ENCODE measurements around the gene PROB1.
A peak's percentile ranks its signal among the peaks of the same experiment; 100 is the strongest.
"Not testable (repeated sequence)": the region's sequence is repeated elsewhere in the genome, so short reads cannot be mapped to it uniquely, and the experiment has no call there.

PROB1 gene

GRCh38 chr5:139394654-139395566 is at the start of gene PROB1:
Gene PROB1 (minus strand): TSS chr5:139395104. CDS start chr5:139395081, 23 bp downstream.
- Histone ChIP-seq H3K36me3 (ENCODE audit: control insufficient read depth, insufficient read depth, low read length) (peaks cover 3% of the 10 kb centered on the region), H3K4me1 (ENCODE audit: control insufficient read depth, insufficient read depth, low read length) (no peaks in the 10 kb centered on the region), H3K27ac (ENCODE audit: low read depth, low read length) (no peak within 1 kb of the TSS), H3K27me3 (ENCODE audit: control insufficient read depth, insufficient read depth, low read length) (peaks cover 17% of the 10 kb centered on the region), H3K4me3 (ENCODE audit: low read length) (peak within 1 kb of the TSS; percentile 65), H3K9ac (ENCODE audit: low read length) (no peak within 1 kb of the TSS)

DNA sequence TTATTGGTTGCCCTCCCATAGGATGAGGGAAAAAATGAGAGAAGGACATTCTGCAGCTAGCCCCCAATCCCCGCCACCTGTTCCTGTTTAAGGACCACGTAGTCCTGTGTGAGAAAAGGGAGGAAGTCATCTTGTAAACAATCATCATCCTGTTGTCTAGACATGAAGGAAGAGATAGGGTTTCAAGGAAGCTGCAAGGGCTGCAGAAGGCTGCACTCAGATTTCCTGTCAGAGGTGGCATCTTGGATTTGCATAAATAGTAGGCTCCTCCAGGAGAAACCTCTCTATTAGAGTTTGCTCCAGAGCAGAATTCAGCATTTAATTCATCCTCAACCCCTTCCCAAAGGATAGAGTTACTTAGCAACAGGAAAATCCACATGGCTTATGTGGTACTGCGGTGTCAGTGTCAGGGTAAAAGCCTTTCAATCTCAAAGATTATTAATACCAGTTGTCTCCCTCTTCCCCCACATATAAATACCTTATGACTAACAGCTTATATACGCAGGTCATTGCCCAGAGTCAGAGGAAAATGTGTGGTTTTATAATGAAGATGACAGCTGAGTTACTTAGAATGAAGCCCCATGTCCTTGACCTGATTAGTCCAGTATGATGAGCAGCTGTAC is 49.0 kb upstream of the PROB1 start:
- Histone ChIP-seq H3K9ac (ENCODE audit: low read length) (no peak overlapping the region), H3K27ac (ENCODE audit: low read depth, low read length) (no peak overlapping the region), H3K36me3 (ENCODE audit: control insufficient read depth, insufficient read depth, low read length) (no peaks in the 10 kb centered on the region), H3K4me1 (ENCODE audit: control insufficient read depth, insufficient read depth, low read length) (peaks cover 4% of the 10 kb centered on the region), H3K4me3 (ENCODE audit: low read length) (no peak overlapping the region), H3K27me3 (ENCODE audit: control insufficient read depth, insufficient read depth, low read length) (no peaks in the 10 kb centered on the region)

DNA sequence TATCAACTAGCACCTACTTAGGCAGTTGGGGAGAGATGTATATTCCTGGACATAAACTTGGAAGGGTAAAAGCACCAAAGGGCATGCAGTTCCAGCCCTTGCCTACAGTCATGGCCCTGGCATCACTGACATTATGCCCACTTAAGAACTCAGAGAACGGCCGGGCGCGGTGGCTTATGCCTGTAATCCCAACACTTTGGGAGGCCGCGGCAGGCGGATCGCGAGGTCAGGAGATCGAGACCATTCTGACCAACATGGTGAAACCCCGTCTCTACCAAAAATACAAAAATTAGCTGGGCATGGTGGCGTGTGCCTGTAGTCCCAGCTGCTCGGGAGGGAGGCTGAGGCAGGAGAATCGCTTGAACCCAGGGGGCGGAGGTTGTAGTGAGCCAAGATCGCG is 45.5 kb upstream of the PROB1 start:
- H3K4me3 ChIP-seq (ENCODE audit: low read length); H3K27ac ChIP-seq (ENCODE audit: low read depth, low read length); H3K9ac ChIP-seq (ENCODE audit: low read length): not testable (repeated sequence)

DNA sequence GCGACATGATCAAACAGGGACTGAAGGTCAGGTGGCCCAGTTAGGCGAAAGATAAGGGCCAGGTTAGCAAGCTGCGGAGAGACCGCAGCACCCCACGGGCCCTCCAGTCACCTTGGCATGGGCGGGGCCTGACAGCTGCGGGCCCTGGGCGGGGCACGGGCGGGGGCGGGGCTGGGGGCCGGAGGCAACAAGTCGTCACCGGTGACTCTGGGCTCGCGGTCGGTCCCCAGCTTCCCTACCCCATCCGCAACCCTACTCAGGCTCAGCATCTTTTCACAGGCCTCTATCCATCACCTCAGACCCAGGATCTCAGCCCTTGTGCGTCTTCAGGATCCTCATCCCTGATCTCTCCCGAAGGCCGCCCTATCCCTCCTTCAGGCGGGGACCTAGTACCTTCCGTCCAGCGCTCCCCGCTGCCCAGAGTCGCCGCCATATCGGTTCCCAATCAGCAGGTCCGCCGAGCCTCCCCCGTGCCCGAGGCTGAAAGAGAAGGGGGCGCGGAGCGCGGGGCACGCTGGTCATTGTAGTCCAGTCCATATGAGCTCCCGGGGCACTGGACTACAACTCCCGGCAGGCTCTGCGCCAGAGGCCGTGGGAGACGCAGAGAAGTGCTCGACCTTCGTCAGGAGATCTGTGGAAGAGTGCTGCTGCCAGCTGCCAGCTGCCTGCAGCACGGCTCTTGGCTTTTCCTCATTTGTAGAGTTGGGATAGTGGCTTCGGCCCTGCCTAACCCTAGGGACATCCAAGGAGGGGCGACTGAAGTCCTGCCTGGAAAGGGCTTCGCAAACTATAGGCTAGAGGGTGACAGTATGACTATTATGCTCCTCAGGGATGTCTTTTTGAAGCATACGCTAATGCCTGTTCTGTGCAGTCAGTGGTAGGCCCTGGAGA is 44.4 kb upstream of the PROB1 start, which contains the start of gene DNAJC18:
DNAJC18 (minus strand) TSS at position 513 of the 891 bp plus-strand sequence; CDS start at position 433, 80 bp downstream.
- H3K4me3 ChIP-seq (ENCODE audit: low read length) = peak within 1 kb of the TSS; percentile 74
- H3K27me3 ChIP-seq (ENCODE audit: control insufficient read depth, insufficient read depth, low read length) = no peaks in the 10 kb centered on the region
- H3K27ac ChIP-seq (ENCODE audit: low read depth, low read length) = peak within 1 kb of the TSS; percentile 86
- peak within 1 kb of the TSS; percentile 87 for H3K9ac ChIP-seq (ENCODE audit: low read length)
- H3K4me1 ChIP-seq (ENCODE audit: control insufficient read depth, insufficient read depth, low read length) = peaks cover 4% of the 10 kb centered on the region
- H3K36me3 ChIP-seq (ENCODE audit: control insufficient read depth, insufficient read depth, low read length) = no peaks in the 10 kb centered on the region

More for the DNA sequence above, 45.5 kb upstream of the PROB1 start:
- not testable (repeated sequence) for H3K36me3 ChIP-seq (ENCODE audit: control insufficient read depth, insufficient read depth, low read length); H3K27me3 ChIP-seq (ENCODE audit: control insufficient read depth, insufficient read depth, low read length); H3K4me1 ChIP-seq (ENCODE audit: control insufficient read depth, insufficient read depth, low read length)

DNA sequence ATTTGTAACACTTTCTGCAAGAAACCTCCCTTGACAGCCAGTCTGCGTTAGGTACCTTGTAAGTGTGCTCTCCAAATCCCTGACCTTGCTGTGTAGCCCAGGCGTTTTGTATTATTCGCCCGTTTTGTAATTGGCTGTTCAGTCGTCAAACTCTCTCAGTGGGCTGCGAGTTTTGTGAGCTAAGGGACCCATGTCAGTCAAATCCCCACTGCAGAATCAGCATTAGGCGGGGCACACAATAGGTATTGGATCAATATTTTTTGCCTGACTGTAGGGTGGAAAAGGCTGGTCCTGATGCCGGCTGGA is 43.8 kb upstream of the PROB1 start:
- H3K4me3 ChIP-seq (ENCODE audit: low read length) = peak overlapping the region; percentile 74

GRCh38 chr5:139435676-139436075 is 40.8 kb upstream of the PROB1 start:
- no peak overlapping the region for H3K4me3 ChIP-seq (ENCODE audit: low read length)
- H3K4me1 ChIP-seq (ENCODE audit: control insufficient read depth, insufficient read depth, low read length) = peaks cover 4% of the 10 kb centered on the region
- no peak overlapping the region for H3K27ac ChIP-seq (ENCODE audit: low read depth, low read length)
- H3K9ac ChIP-seq (ENCODE audit: low read length) = no peak overlapping the region
- no peaks in the 10 kb centered on the region for H3K27me3 ChIP-seq (ENCODE audit: control insufficient read depth, insufficient read depth, low read length)
- no peaks in the 10 kb centered on the region for H3K36me3 ChIP-seq (ENCODE audit: control insufficient read depth, insufficient read depth, low read length)

More for the DNA sequence above, 43.8 kb upstream of the PROB1 start:
- Histone ChIP-seq H3K4me1 (ENCODE audit: control insufficient read depth, insufficient read depth, low read length) (peaks cover 4% of the 10 kb centered on the region), H3K36me3 (ENCODE audit: control insufficient read depth, insufficient read depth, low read length) (no peaks in the 10 kb centered on the region), H3K27ac (ENCODE audit: low read depth, low read length) (no peak overlapping the region), H3K27me3 (ENCODE audit: control insufficient read depth, insufficient read depth, low read length) (no peaks in the 10 kb centered on the region), H3K9ac (ENCODE audit: low read length) (no peak overlapping the region)

GRCh38 chr5:139431706-139432105 is 36.8 kb upstream of the PROB1 start:
- no peaks in the 10 kb centered on the region for H3K36me3 ChIP-seq (ENCODE audit: control insufficient read depth, insufficient read depth, low read length)
- H3K27me3 ChIP-seq (ENCODE audit: control insufficient read depth, insufficient read depth, low read length) = no peaks in the 10 kb centered on the region
- no peak overlapping the region for H3K9ac ChIP-seq (ENCODE audit: low read length)
- no peak overlapping the region for H3K27ac ChIP-seq (ENCODE audit: low read depth, low read length)
- H3K4me3 ChIP-seq (ENCODE audit: low read length) = no peak overlapping the region
- no peaks in the 10 kb centered on the region for H3K4me1 ChIP-seq (ENCODE audit: control insufficient read depth, insufficient read depth, low read length)

GRCh38 chr5:139430015-139430414 is 35.1 kb upstream of the PROB1 start:
- Histone ChIP-seq H3K36me3 (ENCODE audit: control insufficient read depth, insufficient read depth, low read length) (no peaks in the 10 kb centered on the region), H3K4me3 (ENCODE audit: low read length) (no peak overlapping the region), H3K4me1 (ENCODE audit: control insufficient read depth, insufficient read depth, low read length) (no peaks in the 10 kb centered on the region), H3K27me3 (ENCODE audit: control insufficient read depth, insufficient read depth, low read length) (no peaks in the 10 kb centered on the region), H3K9ac (ENCODE audit: low read length) (no peak overlapping the region), H3K27ac (ENCODE audit: low read depth, low read length) (no peak overlapping the region)

GRCh38 chr5:139426203-139426885 is 31.4 kb upstream of the PROB1 start:
- no peaks in the 10 kb centered on the region for H3K36me3 ChIP-seq (ENCODE audit: control insufficient read depth, insufficient read depth, low read length)

DNA sequence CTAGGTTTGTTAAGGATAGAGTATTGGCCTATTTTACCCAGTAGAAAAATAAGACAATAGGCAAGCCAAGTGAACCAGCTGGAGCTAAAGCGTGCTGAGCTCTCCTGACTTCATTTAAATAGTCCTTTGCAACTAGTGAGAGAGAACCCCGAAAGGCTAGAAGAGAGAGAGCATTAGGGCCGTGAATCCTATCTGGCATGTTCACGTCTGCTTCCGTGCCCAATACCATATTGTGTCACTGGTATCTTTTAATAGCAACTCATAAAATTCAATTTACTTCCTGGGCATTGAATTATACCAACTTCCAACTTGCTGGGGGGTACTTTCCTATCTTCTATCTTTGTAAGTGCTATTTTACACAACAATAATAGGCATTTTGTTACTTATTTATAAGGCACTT is 30.6 kb upstream of the PROB1 start:
- Histone ChIP-seq H3K36me3 (ENCODE audit: control insufficient read depth, insufficient read depth, low read length) (no peaks in the 10 kb centered on the region), H3K27ac (ENCODE audit: low read depth, low read length) (no peak overlapping the region), H3K9ac (ENCODE audit: low read length) (no peak overlapping the region), H3K4me3 (ENCODE audit: low read length) (no peak overlapping the region), H3K4me1 (ENCODE audit: control insufficient read depth, insufficient read depth, low read length) (no peaks in the 10 kb centered on the region), H3K27me3 (ENCODE audit: control insufficient read depth, insufficient read depth, low read length) (no peaks in the 10 kb centered on the region)

More at GRCh38 chr5:139426203-139426885, 31.4 kb upstream of the PROB1 start:
- H3K27ac ChIP-seq (ENCODE audit: low read depth, low read length) = no peak overlapping the region
- H3K4me1 ChIP-seq (ENCODE audit: control insufficient read depth, insufficient read depth, low read length) = no peaks in the 10 kb centered on the region
- no peaks in the 10 kb centered on the region for H3K27me3 ChIP-seq (ENCODE audit: control insufficient read depth, insufficient read depth, low read length)
- H3K9ac ChIP-seq (ENCODE audit: low read length) = no peak overlapping the region
- no peak overlapping the region for H3K4me3 ChIP-seq (ENCODE audit: low read length)

DNA sequence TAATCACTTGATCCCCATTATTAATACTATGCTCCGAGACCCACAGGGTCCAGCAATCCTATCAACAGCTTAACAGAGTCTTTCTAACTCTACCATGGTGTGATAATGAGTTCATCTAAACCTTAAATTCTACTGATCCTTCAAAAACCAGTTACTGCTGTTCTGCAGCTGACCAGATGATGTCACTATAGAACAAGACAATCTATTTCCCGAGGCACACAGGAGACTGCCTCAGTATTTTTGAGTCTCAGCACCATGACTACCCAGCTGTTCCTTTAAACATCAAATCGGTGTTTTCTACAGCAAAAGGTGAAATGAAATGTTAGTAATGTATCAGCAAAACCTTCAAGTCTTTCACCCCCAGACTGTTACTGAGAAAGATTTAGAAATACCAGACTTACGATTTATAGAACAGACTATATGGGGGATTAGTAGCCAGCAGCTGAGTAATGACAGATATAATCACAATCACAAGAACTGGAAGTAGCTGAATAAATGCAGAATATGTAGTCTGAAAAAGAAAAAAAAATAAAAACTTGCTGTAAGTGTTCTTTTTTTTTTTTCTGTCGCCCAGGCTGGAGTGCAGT is 27.5 kb upstream of the PROB1 start:
- Histone ChIP-seq H3K27ac (ENCODE audit: low read depth, low read length) (no peak overlapping the region), H3K27me3 (ENCODE audit: control insufficient read depth, insufficient read depth, low read length) (no peaks in the 10 kb centered on the region), H3K36me3 (ENCODE audit: control insufficient read depth, insufficient read depth, low read length) (peaks cover 7% of the 10 kb centered on the region), H3K4me1 (ENCODE audit: control insufficient read depth, insufficient read depth, low read length) (peaks cover 2% of the 10 kb centered on the region), H3K9ac (ENCODE audit: low read length) (no peak overlapping the region), H3K4me3 (ENCODE audit: low read length) (no peak overlapping the region)

All from rectal smooth muscle tissue (tissue), 1 donor.